HG02885 (cell line): Measurements from ENCODE around the gene DSG3.

Source experiments
- ATAC-seq: cut with Tn5 transposase; IDR thresholded peaks from one replicate; pipeline ENCODE4 v1.9.1; 2021; ENCODE audit warnings: mild to moderate bottlenecking; ENCODE audit not compliant: unreplicated experiment, poor library complexity

DSG3 gene

GRCh38 chr18:31510319-31510718 is 62.8 kb downstream of the DSG3 start:
- no peak for ATAC-seq

DNA sequence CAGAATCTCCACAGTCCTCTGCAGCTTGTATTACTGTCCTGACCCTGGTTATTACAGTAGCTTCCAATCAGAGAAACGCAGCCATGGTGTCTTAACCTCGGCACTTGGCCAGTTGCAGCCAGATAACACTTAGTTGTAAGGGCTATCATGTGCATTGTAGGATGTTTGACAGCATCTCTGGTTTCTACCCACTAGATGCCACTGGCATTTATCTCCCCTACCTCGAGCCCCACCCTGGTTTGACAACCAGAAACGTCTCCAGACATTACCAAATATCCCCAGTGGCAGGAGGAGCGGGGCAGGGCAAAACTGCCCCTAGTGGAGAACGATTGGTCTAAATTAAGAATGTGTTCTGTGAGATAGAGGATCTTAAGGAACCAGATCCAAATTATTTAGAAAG is 63.6 kb downstream of the DSG3 start:
- ATAC-seq: no peak

GRCh38 chr18:31512203-31512764 is 64.7 kb downstream of the DSG3 start:
- ATAC-seq: no peak

DNA sequence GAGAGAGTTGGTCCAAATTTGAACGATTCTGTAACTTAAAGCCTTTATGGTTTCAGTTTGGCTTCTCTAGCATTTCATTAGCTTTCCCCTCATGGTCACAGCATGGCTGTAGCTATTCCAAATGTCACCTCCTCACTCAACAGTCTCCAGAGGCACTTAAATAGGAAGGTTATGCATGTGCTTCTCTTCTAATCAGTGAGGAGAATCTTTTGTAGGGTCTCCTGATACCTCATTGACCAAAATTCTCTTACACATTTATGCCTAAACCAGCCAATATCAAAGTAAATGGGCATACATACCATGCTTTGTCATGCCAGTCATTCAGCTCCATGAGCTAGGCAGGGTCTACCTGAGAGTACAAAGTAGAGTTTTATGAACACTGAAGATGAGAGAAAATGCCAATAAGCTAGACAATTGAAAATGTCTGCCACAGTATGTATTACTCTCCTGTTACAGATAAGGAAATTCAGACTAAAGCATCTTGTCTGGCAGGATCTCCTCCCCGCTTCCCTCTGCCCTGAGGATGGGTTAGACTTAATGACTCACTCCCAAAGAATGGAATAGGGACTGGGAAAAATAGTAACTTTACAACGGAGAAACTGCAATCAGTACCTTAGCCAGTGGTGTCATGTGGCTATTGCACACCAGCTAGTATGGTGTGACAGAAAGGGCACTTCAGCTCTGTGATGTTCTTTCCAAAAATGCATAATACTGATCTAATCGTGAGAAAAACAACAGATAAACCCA is 65.8 kb downstream of the DSG3 start:
- no peak for ATAC-seq

GRCh38 chr18:31516437-31516836 is 68.9 kb downstream of the DSG3 start:
- ATAC-seq: no peak

DNA sequence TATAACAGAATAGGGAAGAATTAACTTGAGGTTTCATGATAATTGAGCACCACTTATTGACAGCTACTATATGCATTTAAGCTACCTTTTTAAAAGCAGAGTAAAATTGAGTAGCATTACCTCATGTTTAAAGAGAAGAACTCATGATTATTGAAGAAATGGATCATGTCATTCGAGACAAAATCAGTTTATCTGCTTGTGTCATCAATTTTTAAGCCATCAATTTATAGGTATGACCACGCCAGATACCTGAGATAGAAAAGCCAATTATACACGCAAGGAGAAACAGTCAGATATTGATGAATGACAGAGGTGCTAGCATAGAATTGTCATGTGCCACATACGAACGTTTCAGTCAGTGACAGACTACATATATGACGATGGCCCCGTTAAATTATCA is 78.8 kb downstream of the DSG3 start:
- ATAC-seq: no peak
